NB4 (cell line): ENCODE measurements around the gene FLT4.

Experiments used
- CTCF ChIP-seq: IDR thresholded peaks from one replicate; pipeline ENCODE4 v1.5.1; 2012; ENCODE audit warnings: low read depth, low read length
- MAX ChIP-seq: IDR thresholded peaks from 2 replicates; pipeline ENCODE4 v1.6.1; 2011; ENCODE audit warnings: low read depth, low read length
- MYC ChIP-seq: IDR thresholded peaks from 2 replicates; pipeline ENCODE4 v1.6.1; 2011; ENCODE audit warnings: low read depth, low read length
- POLR2A ChIP-seq: IDR thresholded peaks from 2 replicates; pipeline ENCODE4 v1.6.1; 2011; ENCODE audit warnings: mild to moderate bottlenecking; ENCODE audit not compliant: insufficient read length; ENCODE audit errors: extremely low read depth

GRCh38 chr5:180658774-180659564, 9.6 kb upstream of the FLT4 start:
- TF ChIP-seq POLR2A (no peak), MYC (no peak), CTCF (no peak), MAX (no peak)
